Glutamatergic neuron (in vitro differentiated cells): Measurements from ENCODE around the gene FGF7. TPM values are rescaled to one million over a fixed set of nuclear protein-coding genes. Genes with fewer than 3 reads are reported as not detected.

Experiments used
- DNase-seq: peaks from one replicate; pipeline ENCODE4 v3.0.0; 2022
- H3K27ac Mint-ChIP-seq: one replicate; pipeline ENCODE4 v1.8.0; 2020; ENCODE audit warnings: mild to moderate bottlenecking, mixed read lengths, inconsistent platforms; ENCODE audit not compliant: unreplicated experiment
- H3K27me3 Mint-ChIP-seq: one replicate; pipeline ENCODE4 v1.8.0; 2020; ENCODE audit warnings: mild to moderate bottlenecking, moderate library complexity, mixed read lengths, inconsistent platforms; ENCODE audit not compliant: unreplicated experiment
- H3K36me3 Mint-ChIP-seq: one replicate; pipeline ENCODE4 v1.8.0; 2020; ENCODE audit warnings: mild to moderate bottlenecking, mixed read lengths, inconsistent platforms; ENCODE audit not compliant: unreplicated experiment
- H3K4me1 Mint-ChIP-seq: one replicate; pipeline ENCODE4 v1.8.0; 2020; ENCODE audit warnings: mild to moderate bottlenecking, low read depth, mixed read lengths, inconsistent platforms; ENCODE audit not compliant: unreplicated experiment
- H3K4me3 Mint-ChIP-seq: one replicate; pipeline ENCODE4 v1.8.0; 2020; ENCODE audit warnings: mild to moderate bottlenecking, mixed read lengths, inconsistent platforms; ENCODE audit not compliant: unreplicated experiment
- H3K9me3 Mint-ChIP-seq: one replicate; pipeline ENCODE4 v1.8.0; 2020; ENCODE audit warnings: mild to moderate bottlenecking, moderate library complexity, mixed read lengths, inconsistent platforms; ENCODE audit not compliant: unreplicated experiment
- CTCF ChIP-seq: fragments of 200-600 bp; sonication (generic); IDR thresholded peaks from one replicate; pipeline ENCODE4 v1.5.0; 2021; ENCODE audit not compliant: partially characterized antibody, unreplicated experiment
- total RNA-seq: library from RNA; stranded (reverse); fragmentation: NEBNext Ultra II Directional; extraction: Animal tissue kit (Norgen Biotek cat#: 25700); gene quantifications from one replicate; pipeline ENCODE4 v1.2.1, GENCODE V29; 2021; ENCODE audit not compliant: unreplicated experiment

FGF7 gene
- total RNA-seq, 1 donor from 2014 or later = 0.07 TPM

- H3K36me3 Mint-ChIP-seq = no peaks in the 10 kb centered on the region
- H3K27ac Mint-ChIP-seq = no peak overlapping the region
- peaks cover 2% of the 10 kb centered on the region for H3K4me1 Mint-ChIP-seq
- H3K27me3 Mint-ChIP-seq = no peaks in the 10 kb centered on the region
- no peak for DNase-seq
- no peak for TF ChIP-seq CTCF
- H3K9me3 Mint-ChIP-seq = peaks cover 5% of the 10 kb centered on the region
- no peak overlapping the region for H3K4me3 Mint-ChIP-seq
Observed at GRCh38 chr15:49424954-49425353, 1.9 kb downstream of the FGF7 start.

- H3K27ac Mint-ChIP-seq = no peak overlapping the region
- H3K36me3 Mint-ChIP-seq = no peaks in the 10 kb centered on the region
- TF ChIP-seq CTCF = no peak
Observed at GRCh38 chr15:49427372-49427771, 4.3 kb downstream of the FGF7 start.

GRCh38 chr15:49428409-49429095 is 5.5 kb downstream of the FGF7 start:
- peaks cover 2% of the 10 kb centered on the region for H3K9me3 Mint-ChIP-seq

More at GRCh38 chr15:49427372-49427771, 4.3 kb downstream of the FGF7 start:
- Mint-ChIP-seq H3K27me3 (no peaks in the 10 kb centered on the region), H3K9me3 (peaks cover 2% of the 10 kb centered on the region), H3K4me3 (no peak overlapping the region), H3K4me1 (no peaks in the 10 kb centered on the region)
- no peak for DNase-seq

GRCh38 chr15:49430046-49430445 is 7.0 kb downstream of the FGF7 start:
- no peak for DNase-seq
- no peak for TF ChIP-seq CTCF
- H3K27ac Mint-ChIP-seq = no peak overlapping the region
- H3K36me3 Mint-ChIP-seq = no peaks in the 10 kb centered on the region
- H3K9me3 Mint-ChIP-seq = peaks cover 2% of the 10 kb centered on the region
- no peak overlapping the region for H3K4me3 Mint-ChIP-seq
- H3K27me3 Mint-ChIP-seq = no peaks in the 10 kb centered on the region
- no peaks in the 10 kb centered on the region for H3K4me1 Mint-ChIP-seq

More at GRCh38 chr15:49428409-49429095, 5.5 kb downstream of the FGF7 start:
- Mint-ChIP-seq H3K4me3 (no peak overlapping the region), H3K36me3 (no peaks in the 10 kb centered on the region), H3K4me1 (no peaks in the 10 kb centered on the region), H3K27me3 (no peaks in the 10 kb centered on the region), H3K27ac (no peak overlapping the region)
- DNase-seq = no peak
- TF ChIP-seq CTCF = no peak

- TF ChIP-seq CTCF = no peak
- DNase-seq = no peak
- Mint-ChIP-seq H3K4me3 (no peak overlapping the region), H3K4me1 (no peaks in the 10 kb centered on the region), H3K9me3 (no peaks in the 10 kb centered on the region), H3K36me3 (no peaks in the 10 kb centered on the region), H3K27me3 (no peaks in the 10 kb centered on the region), H3K27ac (no peak overlapping the region)
Observed at GRCh38 chr15:49435174-49435573, 12.1 kb downstream of the FGF7 start.
